Measurements from ENCODE around the gene ANK2.

ANK2 gene

GRCh38 chr4:113009461-113009860 is 40.0 kb upstream of the ANK2 start:
- Histone ChIP-seq H3K9me3 (ENCODE audit: control extremely low read depth in 1 of 5, control insufficient read depth in 4 of 5, insufficient read depth in 2 of 5, low read depth in 1 of 5, low read length in 4 of 5) (no peaks in the 10 kb centered on the region), H3K4me1 (ENCODE audit: control extremely low read depth in 1 of 4, control insufficient read depth in 4 of 4, insufficient read depth in 4 of 4, low read length in 3 of 4) (no peaks in the 10 kb centered on the region), H3K4me3 (ENCODE audit: control insufficient read depth in 1 of 7, extremely low read depth in 1 of 7, insufficient read depth in 4 of 7, low read depth in 2 of 7, low read length in 6 of 7) (no peak overlapping the region), H3K27me3 (replicated peaks in 2 of 5; ENCODE audit: control insufficient read depth in 4 of 5, insufficient read depth in 5 of 5, low read length in 4 of 5) (no peaks in the 10 kb centered on the region), H3K27ac (ENCODE audit: insufficient read depth in 1 of 2, low read depth in 1 of 2, low read length in 2 of 2, poor library complexity in 1 of 2, severe bottlenecking in 2 of 2) (no peak overlapping the region), H3K36me3 (ENCODE audit: control insufficient read depth in 4 of 4, insufficient read depth in 4 of 4, low read length in 3 of 4) (no peaks in the 10 kb centered on the region)
- no peak for DNase-seq
- ChIA-PET POLR2A (no interaction called here), CTCF (no interaction called here)
- 94% methylated on average over 2 of the region's 2 CpGs for WGBS (ENCODE audit: insufficient coverage)

DNA sequence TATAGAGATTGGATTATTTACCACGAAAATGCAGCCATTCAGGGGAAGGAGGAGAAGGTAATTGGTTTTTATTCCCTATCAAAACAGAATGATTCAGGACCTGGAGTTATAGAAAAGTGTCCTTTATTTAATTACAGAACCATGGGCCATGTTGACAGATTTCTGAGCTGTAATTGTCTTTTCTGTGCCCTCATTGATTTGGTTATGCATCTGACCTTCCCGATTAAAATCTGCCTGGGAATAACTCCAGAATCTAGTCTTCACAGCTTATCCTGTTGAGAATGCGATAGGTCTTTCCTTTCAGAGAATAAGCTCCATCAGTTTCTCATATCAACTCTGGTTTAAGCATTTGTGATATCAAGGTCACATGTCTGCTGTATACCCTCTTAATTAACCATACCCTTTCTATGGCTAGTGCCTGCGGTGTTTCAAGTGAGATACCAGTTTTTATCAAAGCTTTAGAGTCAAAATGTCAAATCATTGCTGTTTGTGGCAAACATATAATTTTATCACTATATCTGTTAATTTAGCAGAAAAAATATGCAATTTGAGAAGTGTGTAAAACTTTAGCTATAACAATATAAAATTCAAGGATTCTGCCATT is 37.2 kb upstream of the ANK2 start:
- ChIA-PET CTCF (no interaction called here), POLR2A (no interaction called here)
- 92% methylated on average over 2 of the region's 4 CpGs for WGBS (ENCODE audit: insufficient coverage)
- no peaks in the 10 kb centered on the region for H3K4me1 ChIP-seq (ENCODE audit: control extremely low read depth in 1 of 4, control insufficient read depth in 4 of 4, insufficient read depth in 4 of 4, low read length in 3 of 4)
- no peak overlapping the region for H3K4me3 ChIP-seq (ENCODE audit: control insufficient read depth in 1 of 7, extremely low read depth in 1 of 7, insufficient read depth in 4 of 7, low read depth in 2 of 7, low read length in 6 of 7)
- H3K9me3 ChIP-seq (ENCODE audit: control extremely low read depth in 1 of 5, control insufficient read depth in 4 of 5, insufficient read depth in 2 of 5, low read depth in 1 of 5, low read length in 4 of 5): no peaks in the 10 kb centered on the region
- no peaks in the 10 kb centered on the region for H3K36me3 ChIP-seq (ENCODE audit: control insufficient read depth in 4 of 4, insufficient read depth in 4 of 4, low read length in 3 of 4)
- no peak overlapping the region for H3K27ac ChIP-seq (ENCODE audit: insufficient read depth in 1 of 2, low read depth in 1 of 2, low read length in 2 of 2, poor library complexity in 1 of 2, severe bottlenecking in 2 of 2)
- no peak for DNase-seq
- no peaks in the 10 kb centered on the region for H3K27me3 ChIP-seq (replicated peaks in 2 of 5; ENCODE audit: control insufficient read depth in 4 of 5, insufficient read depth in 5 of 5, low read length in 4 of 5)

DNA sequence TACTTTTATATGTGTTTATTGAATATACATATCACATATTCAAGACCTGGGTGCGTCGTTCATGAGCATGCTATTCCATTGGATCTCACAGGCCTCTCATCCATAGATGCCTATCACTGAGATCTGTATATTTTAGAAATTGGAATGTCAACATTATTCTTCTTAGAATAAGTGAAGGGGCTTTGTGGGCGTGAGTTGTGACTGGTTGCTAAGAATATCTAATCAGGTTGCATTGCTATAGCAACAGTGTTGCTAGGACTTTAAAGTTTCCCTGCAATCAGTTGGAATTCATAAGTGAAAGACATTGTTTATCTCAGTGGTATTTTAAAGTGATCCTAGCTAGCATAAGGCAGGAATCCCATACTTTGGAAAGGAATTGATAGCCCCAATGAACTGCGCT is 36.7 kb upstream of the ANK2 start:
- DNase-seq: no peak
- CTCF ChIA-PET: no interaction called here
- H3K4me1 ChIP-seq (ENCODE audit: control extremely low read depth in 1 of 4, control insufficient read depth in 4 of 4, insufficient read depth in 4 of 4, low read length in 3 of 4): no peaks in the 10 kb centered on the region

GRCh38 chr4:113013751-113014150 is 35.7 kb upstream of the ANK2 start:
- DNase-seq: no peak
- H3K4me3 ChIP-seq (ENCODE audit: control insufficient read depth in 1 of 7, extremely low read depth in 1 of 7, insufficient read depth in 4 of 7, low read depth in 2 of 7, low read length in 6 of 7): no peak overlapping the region
- H3K27me3 ChIP-seq (replicated peaks in 2 of 5; ENCODE audit: control insufficient read depth in 4 of 5, insufficient read depth in 5 of 5, low read length in 4 of 5): no peaks in the 10 kb centered on the region
- CTCF ChIA-PET: no interaction called here
- H3K27ac ChIP-seq (ENCODE audit: insufficient read depth in 1 of 2, low read depth in 1 of 2, low read length in 2 of 2, poor library complexity in 1 of 2, severe bottlenecking in 2 of 2): no peak overlapping the region
- POLR2A ChIA-PET: no interaction called here
- no peaks in the 10 kb centered on the region for H3K4me1 ChIP-seq (ENCODE audit: control extremely low read depth in 1 of 4, control insufficient read depth in 4 of 4, insufficient read depth in 4 of 4, low read length in 3 of 4)
- H3K36me3 ChIP-seq (ENCODE audit: control insufficient read depth in 4 of 4, insufficient read depth in 4 of 4, low read length in 3 of 4): no peaks in the 10 kb centered on the region
- no peaks in the 10 kb centered on the region for H3K9me3 ChIP-seq (ENCODE audit: control extremely low read depth in 1 of 5, control insufficient read depth in 4 of 5, insufficient read depth in 2 of 5, low read depth in 1 of 5, low read length in 4 of 5)
- WGBS (ENCODE audit: insufficient coverage): no CpG with 5 or more reads among the region's 1 CpG

More for the DNA sequence above, 36.7 kb upstream of the ANK2 start:
- H3K36me3 ChIP-seq (ENCODE audit: control insufficient read depth in 4 of 4, insufficient read depth in 4 of 4, low read length in 3 of 4): no peaks in the 10 kb centered on the region
- POLR2A ChIA-PET: no interaction called here
- whole genome bisulfite sequencing (ENCODE audit: insufficient coverage): 100% methylated on average over 1 of the region's 4 CpGs
- H3K9me3 ChIP-seq (ENCODE audit: control extremely low read depth in 1 of 5, control insufficient read depth in 4 of 5, insufficient read depth in 2 of 5, low read depth in 1 of 5, low read length in 4 of 5): no peaks in the 10 kb centered on the region
- no peaks in the 10 kb centered on the region for H3K27me3 ChIP-seq (replicated peaks in 2 of 5; ENCODE audit: control insufficient read depth in 4 of 5, insufficient read depth in 5 of 5, low read length in 4 of 5)
- no peak overlapping the region for H3K27ac ChIP-seq (ENCODE audit: insufficient read depth in 1 of 2, low read depth in 1 of 2, low read length in 2 of 2, poor library complexity in 1 of 2, severe bottlenecking in 2 of 2)
- no peak overlapping the region for H3K4me3 ChIP-seq (ENCODE audit: control insufficient read depth in 1 of 7, extremely low read depth in 1 of 7, insufficient read depth in 4 of 7, low read depth in 2 of 7, low read length in 6 of 7)

DNA sequence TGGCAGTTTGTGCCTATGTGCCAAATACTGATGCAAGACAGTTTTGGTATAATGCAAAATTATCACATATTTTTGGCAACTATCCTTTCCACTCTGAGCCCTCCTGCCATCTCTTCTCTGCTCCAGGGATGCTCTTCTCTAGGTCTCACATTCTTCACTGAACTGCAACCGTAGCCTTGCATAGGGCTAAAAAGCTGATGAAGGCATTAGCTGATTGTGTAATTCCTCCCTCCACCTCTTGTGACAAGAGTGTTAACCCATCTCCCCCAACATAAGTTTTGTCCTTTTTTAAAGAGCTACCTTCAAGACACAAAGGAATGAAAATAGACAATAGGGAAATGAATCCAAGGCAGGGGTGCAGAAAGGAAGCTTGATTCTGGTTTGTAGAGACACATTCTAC is 33.1 kb upstream of the ANK2 start:
- Histone ChIP-seq H3K27ac (ENCODE audit: insufficient read depth in 1 of 2, low read depth in 1 of 2, low read length in 2 of 2, poor library complexity in 1 of 2, severe bottlenecking in 2 of 2) (no peak overlapping the region), H3K9me3 (ENCODE audit: control extremely low read depth in 1 of 5, control insufficient read depth in 4 of 5, insufficient read depth in 2 of 5, low read depth in 1 of 5, low read length in 4 of 5) (no peaks in the 10 kb centered on the region), H3K4me3 (ENCODE audit: control insufficient read depth in 1 of 7, extremely low read depth in 1 of 7, insufficient read depth in 4 of 7, low read depth in 2 of 7, low read length in 6 of 7) (no peak overlapping the region), H3K27me3 (replicated peaks in 2 of 5; ENCODE audit: control insufficient read depth in 4 of 5, insufficient read depth in 5 of 5, low read length in 4 of 5) (no peaks in the 10 kb centered on the region), H3K4me1 (ENCODE audit: control extremely low read depth in 1 of 4, control insufficient read depth in 4 of 4, insufficient read depth in 4 of 4, low read length in 3 of 4) (no peaks in the 10 kb centered on the region), H3K36me3 (ENCODE audit: control insufficient read depth in 4 of 4, insufficient read depth in 4 of 4, low read length in 3 of 4) (no peaks in the 10 kb centered on the region)
- CTCF ChIA-PET: no interaction called here
- DNase-seq: no peak
- POLR2A ChIA-PET: no interaction called here
- no CpG with 5 or more reads among the region's 1 CpG for WGBS (ENCODE audit: insufficient coverage)

DNA sequence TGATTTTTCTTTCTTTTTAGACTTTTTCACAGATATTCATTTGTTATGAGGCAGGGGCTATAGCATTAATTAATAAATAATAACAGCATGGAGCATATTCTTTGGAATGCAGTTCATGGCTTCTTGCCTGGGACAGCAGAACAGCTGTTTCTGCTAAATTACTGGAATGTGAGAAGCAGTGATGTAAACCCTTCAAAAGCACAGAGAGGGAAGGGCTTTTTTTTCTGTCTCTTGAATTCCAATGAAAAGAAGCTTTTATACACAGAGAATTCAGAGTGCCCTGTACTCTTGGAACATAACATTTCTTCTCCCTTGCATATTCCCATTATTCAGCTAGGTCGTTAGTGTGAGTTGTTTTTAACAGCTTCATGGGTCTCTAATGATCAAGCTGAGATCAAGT is 28.5 kb upstream of the ANK2 start:
- Histone ChIP-seq H3K9me3 (ENCODE audit: control extremely low read depth in 1 of 5, control insufficient read depth in 4 of 5, insufficient read depth in 2 of 5, low read depth in 1 of 5, low read length in 4 of 5) (no peaks in the 10 kb centered on the region), H3K27ac (ENCODE audit: insufficient read depth in 1 of 2, low read depth in 1 of 2, low read length in 2 of 2, poor library complexity in 1 of 2, severe bottlenecking in 2 of 2) (no peak overlapping the region), H3K4me1 (ENCODE audit: control extremely low read depth in 1 of 4, control insufficient read depth in 4 of 4, insufficient read depth in 4 of 4, low read length in 3 of 4) (no peaks in the 10 kb centered on the region), H3K4me3 (ENCODE audit: control insufficient read depth in 1 of 7, extremely low read depth in 1 of 7, insufficient read depth in 4 of 7, low read depth in 2 of 7, low read length in 6 of 7) (no peak overlapping the region), H3K27me3 (replicated peaks in 2 of 5; ENCODE audit: control insufficient read depth in 4 of 5, insufficient read depth in 5 of 5, low read length in 4 of 5) (no peaks in the 10 kb centered on the region), H3K36me3 (ENCODE audit: control insufficient read depth in 4 of 4, insufficient read depth in 4 of 4, low read length in 3 of 4) (no peaks in the 10 kb centered on the region)
- POLR2A ChIA-PET: no interaction called here
- no peak for DNase-seq
- WGBS (ENCODE audit: insufficient coverage): no CpG with 5 or more reads among the region's 1 CpG
- CTCF ChIA-PET: no interaction called here

GRCh38 chr4:113024388-113024787 is 25.1 kb upstream of the ANK2 start:
- H3K4me1 ChIP-seq (ENCODE audit: control extremely low read depth in 1 of 4, control insufficient read depth in 4 of 4, insufficient read depth in 4 of 4, low read length in 3 of 4): no peaks in the 10 kb centered on the region
- ChIA-PET CTCF (no interaction called here), POLR2A (no interaction called here)
- H3K27me3 ChIP-seq (replicated peaks in 2 of 5; ENCODE audit: control insufficient read depth in 4 of 5, insufficient read depth in 5 of 5, low read length in 4 of 5): no peaks in the 10 kb centered on the region
- no CpG with 5 or more reads among the region's 1 CpG for WGBS (ENCODE audit: insufficient coverage)
- H3K27ac ChIP-seq (ENCODE audit: insufficient read depth in 1 of 2, low read depth in 1 of 2, low read length in 2 of 2, poor library complexity in 1 of 2, severe bottlenecking in 2 of 2): no peak overlapping the region
- no peaks in the 10 kb centered on the region for H3K36me3 ChIP-seq (ENCODE audit: control insufficient read depth in 4 of 4, insufficient read depth in 4 of 4, low read length in 3 of 4)
- no peaks in the 10 kb centered on the region for H3K9me3 ChIP-seq (ENCODE audit: control extremely low read depth in 1 of 5, control insufficient read depth in 4 of 5, insufficient read depth in 2 of 5, low read depth in 1 of 5, low read length in 4 of 5)
- no peak overlapping the region for H3K4me3 ChIP-seq (ENCODE audit: control insufficient read depth in 1 of 7, extremely low read depth in 1 of 7, insufficient read depth in 4 of 7, low read depth in 2 of 7, low read length in 6 of 7)
- DNase-seq: no peak

All from common myeloid progenitor, CD34-positive (primary cell).